Measurements from ENCODE around the gene GUF1. TPM values are rescaled to one million over a fixed set of nuclear protein-coding genes. Genes with fewer than 3 reads are reported as not detected.

The GUF1 gene
- total and polyA plus RNA-seq, 10 of the 15 experiments (the other 5 are each of a cell fraction or from before 2014, with no cell fraction given), result 5.8 to 37.1 (median 24.8) TPM

- TF ChIP-seq ZNF274 (IDR thresholded peaks at IDR 0.05; ENCODE audit: insufficient read depth, insufficient read length) (no peak), KAT2A (conservative IDR thresholded peaks at IDR 0.05; ENCODE audit: control insufficient read depth, low read depth, low read length) (no peak), RAD21 (IDR thresholded peaks at IDR 0.05; ENCODE audit: insufficient read depth, low read depth, low read length) (no peak), SKIL (IDR thresholded peaks at IDR 0.05; ENCODE audit: low read depth, poor library complexity, severe bottlenecking) (no peak), CBFB (IDR thresholded peaks at IDR 0.05; ENCODE audit: low read depth) (no peak)
These were observed 9.7 kb upstream of the GUF1 start (continued) for GRCh38 chr4:44668526-44668925.

- ChIA-PET RAD21 (ENCODE audit: unreplicated experiment) (no interaction called here), SMC1A (ENCODE audit: uncharacterized antibody, unreplicated experiment) (interaction anchor here (1.4 kb wide), 1 partner anchor 7 kb away, joined by 3 read pairs; no protein-coding TSS in a partner anchor), POLR2A (no interaction called here), CTCF (no interaction called here)
- H2AFZ ChIP-seq (ENCODE audit: control insufficient read depth, low read depth, low read length), result no peak overlapping the region
- FAIRE-seq, result no peak
- no peaks in the 10 kb centered on the region for H3K79me2 ChIP-seq (ENCODE audit: control insufficient read depth, insufficient read depth, low read length)
- H3K36me3 ChIP-seq (ENCODE audit: control insufficient read depth in 2 of 2, insufficient read depth in 2 of 2, low read length in 1 of 2), result no peaks in the 10 kb centered on the region
- no peak overlapping the region for H3K9ac ChIP-seq (ENCODE audit: control insufficient read depth, insufficient read depth, low read length)
- H3K4me3 ChIP-seq, result no peak overlapping the region
- H3K9me3 ChIP-seq (replicated peaks; ENCODE audit: control insufficient read depth, insufficient read depth, low read length), result no peaks in the 10 kb centered on the region
- in situ Hi-C loops (cut with MboI), result no loop called here
- H3K4me1 ChIP-seq (ENCODE audit: control insufficient read depth, insufficient read depth, low read length), result no peaks in the 10 kb centered on the region
- no peak for DNase-seq (ENCODE audit: low read depth, low spot score)
- intact Hi-C loops (cut with micrococcal nuclease; ENCODE audit: unreplicated experiment), result no loop called here
- no peak for ATAC-seq
- H3K4me2 ChIP-seq (ENCODE audit: control insufficient read depth, insufficient read depth), result no peak overlapping the region
- no peak for TF ChIP-seq IKZF2 (IDR thresholded peaks at IDR 0.05)
- no peaks in the 10 kb centered on the region for H4K20me1 ChIP-seq (ENCODE audit: control insufficient read depth, insufficient read depth)
- 0 out of 4 replicates have a peak, but pooled peaks cover 0 to 2% of the 10 kb centered on the region in 2 experiments for H3K27me3 ChIP-seq (replicated peaks in 1 of 2; ENCODE audit: control insufficient read depth in 2 of 2, insufficient read depth in 2 of 2, low read length in 1 of 2)
- 60% methylated on average over 4 of the region's 4 CpGs for WGBS (ENCODE audit: insufficient coverage, insufficient replicate concordance, low lambda C conversion rate, missing lambda C conversion rate)
- H3K27ac ChIP-seq (ENCODE audit: control insufficient read depth, insufficient read depth), result no peak overlapping the region
- no TSS peak for BruUV-seq (replicated peaks)
These were observed 7.6 kb upstream of the GUF1 start for GRCh38 chr4:44670506-44671199.
